PC-9 (cell line): ENCODE measurements around the gene GPS1. TPM values are rescaled to one million over a fixed set of nuclear protein-coding genes. Genes with fewer than 3 reads are reported as not detected.

Experiments
- BruUV-seq: library from RNA; stranded (reverse); fragments of 400-500 nt; replicated peaks from 2 replicates; lab custom pipeline; 2021; lab: Mats Ljungman, UMichigan
- CTCF ChIA-PET: fragments of 300-600 bp; sonication (Branson Sonifier 250); formaldehyde crosslinking; loops from one replicate; lab custom pipeline; 2022; ENCODE audit warnings: antibody characterized with exemption; lab: Charles Lee
- POLR2A ChIA-PET: fragments of 300-600 bp; sonication (Branson Sonifier 250); formaldehyde crosslinking; loops from one replicate; lab custom pipeline; 2022; ENCODE audit warnings: antibody characterized with exemption; ENCODE audit not compliant: unreplicated experiment; lab: Charles Lee
- DNase-seq, 2 experiments: peaks; one replicate each; pipeline versions ENCODE4 v3.0.0 to v3.0.0-alpha.2; 2015 to 2022; ENCODE audit warnings: mixed read lengths in 1 of 2
- H2AFZ ChIP-seq: fragments of 200-600 bp; sonication (generic); 2 replicates; pipeline ENCODE4 v1.8.1; 2017; ENCODE audit warnings: antibody characterized with exemption
- H3F3A ChIP-seq: fragments of 200-600 bp; sonication (generic); 2 replicates; pipeline ENCODE4 v1.8.1; 2017; ENCODE audit warnings: antibody characterized with exemption, mild to moderate bottlenecking, low read depth; ENCODE audit not compliant: insufficient read depth
- H3K27ac ChIP-seq: fragments of 200-600 bp; sonication (generic); 2 replicates; pipeline ENCODE4 v1.6.1; 2016; ENCODE audit warnings: mixed run types
- H3K27me3 ChIP-seq: fragments of 200-600 bp; sonication (generic); 2 replicates; pipeline ENCODE4 v1.6.1; 2016; ENCODE audit warnings: low read depth, mixed run types; ENCODE audit not compliant: insufficient read depth
- H3K36me3 ChIP-seq: fragments of 200-600 bp; sonication (generic); 2 replicates; pipeline ENCODE4 v1.6.1; 2016; ENCODE audit warnings: low read depth, mixed run types
- H3K4me1 ChIP-seq: fragments of 200-600 bp; sonication (generic); replicated peaks from 2 replicates; pipeline ENCODE4 v1.6.1; 2016; ENCODE audit warnings: mixed run types; ENCODE audit not compliant: insufficient read depth
- H3K4me2 ChIP-seq: fragments of 200-600 bp; sonication (generic); 2 replicates; pipeline ENCODE4 v1.6.1; 2017; ENCODE audit warnings: mixed run types
- H3K4me3 ChIP-seq: fragments of 200-600 bp; sonication (generic); 2 replicates; pipeline ENCODE4 v1.6.1; 2016; ENCODE audit warnings: mixed run types
- H3K79me2 ChIP-seq: fragments of 200-600 bp; sonication (generic); 2 replicates; pipeline ENCODE4 v1.6.1; 2017; ENCODE audit warnings: low read depth, mixed run types
- H3K9me2 ChIP-seq: fragments of 200-600 bp; sonication (generic); 2 replicates; pipeline ENCODE4 v1.8.1; 2017; ENCODE audit warnings: mild to moderate bottlenecking; ENCODE audit not compliant: insufficient read depth
- H3K9me3 ChIP-seq: fragments of 200-600 bp; sonication (generic); 2 replicates; pipeline ENCODE4 v1.8.1; 2016; ENCODE audit warnings: low read depth; ENCODE audit not compliant: insufficient read depth
- H4K20me1 ChIP-seq: fragments of 200-600 bp; sonication (generic); 2 replicates; pipeline ENCODE4 v1.8.1; 2017; ENCODE audit not compliant: insufficient read depth
- CTCF ChIP-seq: fragments of 200-600 bp; sonication (generic); conservative IDR thresholded peaks from 2 replicates; pipeline ENCODE4 v1.6.1; 2017; ENCODE audit warnings: mixed run types, antibody characterized with exemption, mild to moderate bottlenecking, moderate library complexity
- EZH2 ChIP-seq: fragments of 200-600 bp; sonication (generic); IDR thresholded peaks from 2 replicates; pipeline ENCODE4 v1.8.0; 2017; ENCODE audit warnings: antibody characterized with exemption, low read depth
- intact Hi-C: fragments of 100-400 bp; cut with micrococcal nuclease; formaldehyde crosslinking; loops from one replicate; pipeline ENCODE4 v1.10.0; 2022; ENCODE audit not compliant: unreplicated experiment
- total RNA-seq: library from RNA; stranded (reverse); gene quantifications from 2 replicates; pipeline ENCODE4 v1.2.3, GENCODE V29; 2021

The GPS1 gene
- total RNA-seq, 1 experiment from 2014 or later = 121 TPM

GRCh38 chr17:82007228-82007494 is 44.5 kb upstream of the GPS1 start:
- ChIA-PET CTCF (no interaction called here), POLR2A (no interaction called here)
- intact Hi-C loops = no loop called here
- H3K79me2 ChIP-seq = no peaks in the 10 kb centered on the region
- no peak overlapping the region for H3K4me2 ChIP-seq
- peaks cover 10% of the 10 kb centered on the region; the same call in 1 of the 2 replicates for H3F3A ChIP-seq
- H3K4me3 ChIP-seq = no peak overlapping the region
- no peaks in the 10 kb centered on the region for H3K27me3 ChIP-seq
- H2AFZ ChIP-seq = no peak overlapping the region
- H3K36me3 ChIP-seq = no peaks in the 10 kb centered on the region
- TF ChIP-seq EZH2 (no peak), CTCF (no peak)
- peaks cover 21% of the 10 kb centered on the region for H3K4me1 ChIP-seq
- no peak overlapping the region for H3K27ac ChIP-seq
- no peaks in the 10 kb centered on the region for H3K9me3 ChIP-seq
- no peak for DNase-seq
- no peaks in the 10 kb centered on the region for H3K9me2 ChIP-seq
- BruUV-seq = no TSS peak
- H4K20me1 ChIP-seq = no peaks in the 10 kb centered on the region

GRCh38 chr17:82007495-82008257 is 44.0 kb upstream of the GPS1 start:
- no TSS peak for BruUV-seq
- TF ChIP-seq CTCF (no peak), EZH2 (no peak)
- Histone ChIP-seq H3K27me3 (no peaks in the 10 kb centered on the region), H3K4me3 (no peak overlapping the region), H3K9me3 (no peaks in the 10 kb centered on the region), H3K4me1 (peaks cover 16% of the 10 kb centered on the region), H4K20me1 (no peaks in the 10 kb centered on the region), H2AFZ (no peak overlapping the region), H3K4me2 (no peak overlapping the region), H3K27ac (no peak overlapping the region), H3K79me2 (no peaks in the 10 kb centered on the region), H3K36me3 (no peaks in the 10 kb centered on the region), H3F3A (peaks cover 9% of the 10 kb centered on the region; the same call in 1 of the 2 replicates), H3K9me2 (no peaks in the 10 kb centered on the region)
- ChIA-PET CTCF (no interaction called here), POLR2A (no interaction called here)
- intact Hi-C loops = no loop called here
- no peak for DNase-seq

- H3K4me1 ChIP-seq = peaks cover 9% of the 10 kb centered on the region
- H3K9me2 ChIP-seq = no peaks in the 10 kb centered on the region
- DNase-seq = no peak
- H2AFZ ChIP-seq = no peak overlapping the region
- no peak overlapping the region for H3K27ac ChIP-seq
- no peaks in the 10 kb centered on the region for H3K36me3 ChIP-seq
- ChIA-PET POLR2A (no interaction called here), CTCF (no interaction called here)
- no TSS peak for BruUV-seq
- no peak for TF ChIP-seq EZH2
- TF ChIP-seq CTCF = no peak
- intact Hi-C loops = no loop called here
- H3K27me3 ChIP-seq = no peaks in the 10 kb centered on the region
- H3K4me3 ChIP-seq = no peak overlapping the region
- H3K79me2 ChIP-seq = no peaks in the 10 kb centered on the region
- no peaks in the 10 kb centered on the region for H4K20me1 ChIP-seq
- H3K9me3 ChIP-seq = no peaks in the 10 kb centered on the region
- peaks cover 2% of the 10 kb centered on the region; the same call in 1 of the 2 replicates for H3F3A ChIP-seq
- no peak overlapping the region for H3K4me2 ChIP-seq
Measured at GRCh38 chr17:82008258-82008940, 43.3 kb upstream of the GPS1 start.
